Activated CD4-positive, CD25-positive, alpha-beta regulatory T cell treated with anti-CD3 and anti-CD28 coated beads, Interleukin-2, amount 50 U/mL, for 72 hours (primary cell): ENCODE measurements around the gene PTCD1.
"Not testable (repeated sequence)": the region's sequence is repeated elsewhere in the genome, so short reads cannot be mapped to it uniquely, and the experiment has no call there.

Experiments
- DNase-seq: peaks from one replicate; pipeline ENCODE4 v3.0.0; 2021

Gene PTCD1

DNA sequence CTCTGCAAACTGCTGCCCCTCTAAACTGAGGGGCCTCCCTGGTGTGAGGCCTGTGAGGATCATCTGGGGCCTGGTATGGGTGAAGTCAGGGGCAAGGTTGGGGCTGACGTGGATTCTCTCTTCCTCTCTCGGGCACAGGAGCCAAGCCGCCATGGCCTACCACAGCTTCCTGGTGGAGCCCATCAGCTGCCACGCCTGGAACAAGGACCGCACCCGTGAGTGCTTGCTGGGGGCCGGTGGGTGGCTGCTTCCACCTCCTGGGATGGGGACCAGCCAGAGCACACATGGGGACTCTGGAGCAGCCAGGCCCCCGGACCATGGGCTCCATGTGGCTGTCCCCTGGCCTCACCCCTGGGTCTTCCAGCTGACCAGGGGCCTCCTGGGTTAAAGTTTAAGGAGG is 53.0 kb downstream of the PTCD1 start:
- no peak for DNase-seq

DNA sequence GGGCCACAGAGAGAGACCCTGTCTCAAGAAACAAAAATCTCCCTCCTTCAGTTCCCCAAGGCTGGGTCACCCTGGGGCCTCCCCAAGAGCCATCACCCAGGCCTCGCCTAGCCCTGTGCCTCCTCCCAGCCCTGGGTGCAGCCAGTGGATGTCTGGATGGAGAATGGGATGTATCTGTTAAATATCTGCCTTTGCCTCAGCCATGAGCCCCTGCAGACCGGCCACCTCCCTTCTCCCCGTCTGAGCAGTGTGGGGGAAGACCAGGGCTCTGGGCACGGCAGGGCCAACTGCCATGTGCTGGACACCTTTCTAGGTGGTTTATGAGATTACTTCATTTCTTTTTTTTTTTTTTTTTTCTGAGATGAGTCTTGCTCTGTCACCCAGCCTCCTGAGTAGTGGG is 54.1 kb downstream of the PTCD1 start:
- DNase-seq = no peak

DNA sequence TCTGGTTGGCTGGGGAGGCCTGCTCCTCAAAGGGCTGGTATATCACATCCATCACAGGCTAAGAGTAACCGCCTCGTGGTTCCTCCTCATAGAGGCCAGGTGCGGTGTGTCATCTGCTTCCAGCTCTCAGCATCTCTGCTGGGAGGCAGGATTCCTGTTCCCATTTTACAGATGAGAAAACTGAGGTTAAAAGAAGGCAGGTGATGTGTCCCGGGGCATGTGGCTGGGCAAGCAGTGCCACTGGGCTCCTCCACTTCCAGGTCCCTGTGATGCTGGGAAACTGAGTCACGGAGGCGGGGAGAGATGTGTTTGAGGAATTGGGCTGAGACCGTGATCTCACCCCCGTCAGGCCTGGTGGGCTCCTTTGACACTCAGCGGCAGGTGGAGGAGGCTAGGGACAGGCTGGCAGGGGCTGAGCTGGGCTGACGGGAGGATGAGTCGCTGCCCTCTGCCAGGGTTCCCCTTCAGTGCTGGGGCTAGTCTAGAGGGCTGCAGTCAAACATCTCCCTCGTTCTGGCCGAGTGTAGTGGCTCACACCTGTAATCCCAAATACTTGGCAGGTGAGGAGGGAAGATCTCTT is 54.7 kb downstream of the PTCD1 start:
- no peak for DNase-seq

DNA sequence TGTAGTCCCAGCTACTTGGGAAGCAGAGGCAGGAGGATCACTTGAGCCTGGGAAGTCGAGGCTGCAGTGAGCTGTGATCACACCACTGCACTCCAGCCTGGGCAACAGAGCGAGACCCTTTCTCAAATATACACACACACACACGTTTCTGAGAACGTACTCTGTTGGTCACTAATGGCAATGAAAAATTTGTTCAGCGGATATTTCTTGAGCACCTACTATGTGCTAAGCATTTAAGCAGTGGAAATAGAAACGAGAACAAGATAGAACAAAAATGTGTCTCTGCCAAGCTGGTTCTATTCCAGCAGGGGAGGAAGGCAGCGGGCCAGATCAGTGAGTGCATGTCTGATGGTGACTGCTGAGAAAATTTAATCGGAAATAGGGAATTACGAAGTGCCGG is 55.4 kb downstream of the PTCD1 start:
- no peak for DNase-seq

DNA sequence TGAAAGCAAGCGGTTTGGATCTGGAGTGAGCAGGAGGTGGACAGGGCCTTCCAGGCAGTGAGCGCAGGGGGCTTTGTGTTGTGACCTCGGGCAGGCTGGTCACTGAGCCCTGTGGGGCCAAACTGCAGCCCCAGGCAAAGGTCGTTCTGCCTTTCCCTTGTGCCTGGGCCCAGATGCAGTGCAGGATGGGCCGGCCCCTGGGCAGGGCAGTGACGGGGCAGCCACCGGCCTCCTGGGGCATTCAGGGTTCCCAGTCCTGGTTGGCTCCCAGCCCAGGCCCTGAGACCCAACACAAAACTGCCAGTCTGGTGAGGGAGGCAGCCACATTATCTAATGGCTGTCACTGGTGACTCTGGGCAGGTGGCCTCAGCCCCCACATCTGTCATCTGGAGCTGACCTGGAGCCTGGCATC is 56.9 kb downstream of the PTCD1 start:
- no peak for DNase-seq

DNA sequence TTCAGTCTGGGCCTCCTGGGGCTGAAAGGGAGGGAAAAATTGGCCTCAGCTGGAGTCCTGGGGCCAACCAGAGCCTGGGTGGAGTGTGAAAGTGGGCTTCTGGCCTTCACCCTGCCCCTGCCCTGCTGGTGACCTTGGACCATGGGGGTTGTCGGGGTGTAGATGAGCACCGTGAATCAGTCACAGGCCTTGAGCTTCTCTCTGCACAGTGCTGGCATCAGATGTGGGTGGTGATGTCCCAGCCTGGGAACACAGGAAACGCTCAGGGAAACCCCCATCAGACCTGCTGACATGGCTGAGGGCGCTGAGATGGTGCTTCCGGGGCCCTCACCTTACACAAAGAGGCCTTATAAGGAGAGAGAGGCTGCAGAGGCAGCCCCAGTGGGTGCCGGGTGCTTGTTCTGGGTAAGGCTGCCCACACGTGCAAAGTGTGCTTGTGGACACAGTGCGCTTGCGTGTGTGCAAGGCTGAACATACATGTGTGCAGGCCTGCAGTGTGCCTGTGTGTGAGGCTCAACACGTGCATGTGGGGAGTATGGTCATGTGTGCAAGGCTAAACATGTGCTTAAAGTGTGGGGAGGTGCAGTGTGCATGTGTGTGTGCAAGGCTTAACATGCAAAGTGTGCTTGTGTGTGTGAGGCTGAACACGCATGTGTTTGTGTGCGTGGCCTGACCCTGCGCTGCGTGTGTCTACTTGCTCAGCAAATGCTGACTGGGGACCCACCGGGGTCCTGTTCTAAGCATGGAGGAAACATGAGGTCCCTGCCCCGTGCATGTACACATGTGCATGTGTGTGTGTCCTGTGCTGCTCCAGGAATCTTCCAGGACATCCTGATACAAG is 57.6 kb downstream of the PTCD1 start:
- DNase-seq = peak; percentile 81

DNA sequence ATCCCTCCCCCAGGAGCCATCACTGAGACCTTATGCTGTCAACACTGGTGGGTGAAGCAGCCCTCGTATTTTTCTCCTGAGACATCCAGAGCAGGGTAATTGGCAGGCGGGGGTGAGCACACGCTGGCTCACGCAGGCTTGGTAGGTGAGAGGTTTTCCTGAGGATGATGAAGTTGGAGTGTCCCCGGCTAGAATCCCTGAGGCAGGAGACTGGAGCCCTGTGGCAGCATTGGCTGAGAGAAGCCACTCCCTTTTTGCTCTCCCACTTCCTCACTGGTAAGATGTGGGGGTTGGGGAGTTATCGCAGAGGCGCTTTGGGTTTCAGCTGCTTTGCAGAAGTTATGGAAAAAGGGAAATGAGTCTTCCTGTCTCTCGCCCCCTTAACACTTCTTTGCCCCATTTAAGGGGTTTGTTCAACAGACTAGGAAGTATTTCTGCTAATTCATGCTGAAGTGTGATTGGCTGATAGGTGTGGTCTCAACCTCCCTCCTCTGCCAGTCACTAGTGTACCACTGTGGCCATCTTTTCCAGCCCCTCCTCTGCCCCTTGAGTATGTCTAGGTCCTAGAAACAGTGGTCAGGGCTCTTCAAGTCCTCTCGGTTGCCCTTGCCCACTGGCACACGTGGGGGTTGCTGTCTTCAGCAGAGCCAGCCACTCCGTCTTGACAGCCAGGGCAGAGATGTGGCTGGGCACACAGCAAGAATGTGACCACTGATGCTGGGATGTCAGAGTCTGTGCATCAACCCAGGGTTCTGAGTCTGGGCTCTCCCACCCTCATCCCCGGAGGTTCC is 58.4 kb downstream of the PTCD1 start:
- DNase-seq = peak; percentile 43

DNA sequence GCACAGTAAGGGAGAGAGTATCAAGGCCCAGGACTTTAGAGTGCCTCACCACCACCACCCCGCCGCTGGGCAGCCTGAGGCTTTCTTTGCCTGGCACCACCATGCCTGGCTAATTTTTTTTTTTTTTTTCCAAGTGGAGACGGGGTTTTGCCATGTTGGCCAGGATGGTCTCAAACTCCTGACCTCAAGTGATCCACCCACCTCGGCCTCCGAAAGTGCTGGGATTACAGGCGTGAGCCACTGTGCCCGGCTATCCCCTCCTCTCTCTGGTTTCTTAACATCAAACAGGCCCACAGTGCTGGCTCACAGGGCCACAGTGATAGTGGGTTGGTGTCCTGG is 58.9 kb downstream of the PTCD1 start:
- DNase-seq = not testable (repeated sequence)

DNA sequence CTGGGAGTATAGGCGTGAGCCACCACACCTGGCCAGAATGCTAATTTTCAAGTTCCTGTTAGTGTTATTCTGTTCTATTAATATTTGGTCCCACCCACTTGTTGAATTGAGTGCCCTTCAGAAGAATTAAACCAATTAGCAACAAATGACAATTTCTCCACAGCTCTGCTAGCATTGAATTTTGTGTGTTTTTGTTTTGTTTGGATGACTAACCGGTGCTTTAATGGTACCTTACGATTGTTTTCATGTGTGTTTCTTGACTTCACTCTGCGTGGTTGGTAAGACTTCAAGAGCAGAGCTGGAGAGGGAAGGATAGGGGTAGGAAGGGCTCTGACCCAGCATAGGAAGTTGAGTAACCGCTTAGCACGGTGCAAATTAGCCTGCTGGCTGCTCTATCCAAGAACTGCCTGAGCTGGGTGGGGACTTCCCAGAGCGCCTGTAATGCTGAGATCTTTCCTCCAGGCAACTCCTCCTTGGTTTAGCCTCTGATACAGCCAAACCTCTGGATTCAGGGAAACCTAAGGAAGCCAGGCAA is 59.5 kb downstream of the PTCD1 start:
- DNase-seq = peak; percentile 44

DNA sequence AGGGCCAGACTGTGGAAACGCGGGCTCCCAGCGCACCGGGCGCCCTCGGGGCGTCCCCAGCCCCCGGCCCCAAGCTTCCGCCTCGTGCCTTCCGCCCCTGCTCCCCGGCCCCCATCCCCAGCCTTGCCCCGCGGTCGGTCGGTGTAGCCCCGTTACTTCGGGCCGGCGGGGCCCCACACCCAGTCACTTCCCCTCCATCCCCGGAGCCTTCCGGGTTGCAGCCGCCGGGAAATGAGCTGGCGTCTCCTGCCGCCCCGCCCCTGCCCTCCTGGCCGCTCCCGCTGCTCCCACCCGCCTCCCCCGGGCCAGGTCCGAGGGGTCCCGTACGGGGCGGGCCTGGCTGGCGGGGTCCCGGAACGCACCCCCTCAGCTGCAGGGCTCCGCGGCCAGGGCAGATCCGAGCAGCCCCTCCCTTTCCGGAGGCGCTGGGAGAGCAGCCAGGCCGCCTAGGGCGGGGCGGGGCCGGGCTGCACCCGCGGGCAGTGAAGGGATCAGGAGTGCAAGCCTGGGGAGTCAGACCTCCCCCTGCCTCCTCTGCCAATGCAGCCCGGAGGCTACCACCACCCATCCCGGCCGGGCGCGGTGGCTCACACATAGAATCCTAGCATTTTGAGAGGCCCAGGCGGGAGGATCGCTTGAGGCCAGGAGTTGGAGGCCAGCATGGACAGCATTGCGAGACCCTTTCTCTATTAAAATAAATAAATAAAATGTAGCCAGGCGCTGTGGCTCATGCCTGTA is 63.4 kb downstream of the PTCD1 start:
- DNase-seq = peak; percentile 73

DNA sequence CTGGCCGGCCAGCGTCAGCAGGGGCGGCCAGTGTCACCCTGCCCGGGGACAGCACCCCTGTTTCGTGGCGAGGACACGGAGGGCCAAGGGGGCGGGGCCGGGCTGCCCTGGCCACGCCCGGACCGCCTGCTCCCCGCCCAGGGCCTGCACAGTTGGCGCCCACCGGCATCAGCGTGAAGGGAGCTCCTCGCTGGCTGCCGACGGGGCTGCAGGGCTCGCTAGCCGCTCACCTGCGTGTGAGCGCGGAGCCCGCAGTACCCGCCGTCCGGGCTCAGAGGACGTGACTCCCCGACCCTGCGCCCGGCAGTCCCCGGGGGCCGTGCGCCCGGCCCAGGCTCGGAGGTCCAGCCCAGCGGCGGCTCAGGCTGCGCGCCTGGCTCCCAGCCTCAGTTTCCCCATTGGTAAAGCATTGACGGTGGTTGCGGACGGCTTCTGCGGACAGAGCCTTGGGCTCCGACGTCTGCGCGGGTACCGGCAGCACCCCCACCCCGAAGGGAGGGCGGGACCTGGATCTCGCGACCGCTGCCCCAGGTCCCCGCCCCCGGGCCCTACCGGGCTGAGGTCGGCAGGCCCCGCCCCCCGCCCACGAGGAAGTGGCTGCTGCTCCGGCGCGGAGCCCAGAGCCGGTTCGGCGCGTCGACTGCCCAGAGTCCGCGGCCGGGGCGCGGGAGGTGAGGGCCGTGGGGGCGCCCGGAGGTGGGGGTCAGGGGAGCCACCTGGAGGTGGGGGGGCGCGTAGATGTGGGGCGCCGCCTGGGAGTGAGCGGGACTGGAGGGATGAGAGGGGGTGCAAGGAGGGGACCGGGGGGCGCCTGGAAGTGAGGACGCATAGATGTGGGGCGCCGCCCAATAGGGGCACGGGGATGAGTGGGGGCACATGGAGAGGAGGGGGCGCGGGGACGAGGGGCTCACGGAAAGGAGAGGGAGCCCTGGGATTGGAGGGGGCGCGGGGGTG is 64.2 kb downstream of the PTCD1 start, which contains the start of gene ARPC1B:
Gene ARPC1B, plus strand, starts transcription at position 620 of the 954 bp plus-strand sequence. CDS start 10,985 bp downstream, outside the sequence.
- DNase-seq = peak; percentile 81

DNA sequence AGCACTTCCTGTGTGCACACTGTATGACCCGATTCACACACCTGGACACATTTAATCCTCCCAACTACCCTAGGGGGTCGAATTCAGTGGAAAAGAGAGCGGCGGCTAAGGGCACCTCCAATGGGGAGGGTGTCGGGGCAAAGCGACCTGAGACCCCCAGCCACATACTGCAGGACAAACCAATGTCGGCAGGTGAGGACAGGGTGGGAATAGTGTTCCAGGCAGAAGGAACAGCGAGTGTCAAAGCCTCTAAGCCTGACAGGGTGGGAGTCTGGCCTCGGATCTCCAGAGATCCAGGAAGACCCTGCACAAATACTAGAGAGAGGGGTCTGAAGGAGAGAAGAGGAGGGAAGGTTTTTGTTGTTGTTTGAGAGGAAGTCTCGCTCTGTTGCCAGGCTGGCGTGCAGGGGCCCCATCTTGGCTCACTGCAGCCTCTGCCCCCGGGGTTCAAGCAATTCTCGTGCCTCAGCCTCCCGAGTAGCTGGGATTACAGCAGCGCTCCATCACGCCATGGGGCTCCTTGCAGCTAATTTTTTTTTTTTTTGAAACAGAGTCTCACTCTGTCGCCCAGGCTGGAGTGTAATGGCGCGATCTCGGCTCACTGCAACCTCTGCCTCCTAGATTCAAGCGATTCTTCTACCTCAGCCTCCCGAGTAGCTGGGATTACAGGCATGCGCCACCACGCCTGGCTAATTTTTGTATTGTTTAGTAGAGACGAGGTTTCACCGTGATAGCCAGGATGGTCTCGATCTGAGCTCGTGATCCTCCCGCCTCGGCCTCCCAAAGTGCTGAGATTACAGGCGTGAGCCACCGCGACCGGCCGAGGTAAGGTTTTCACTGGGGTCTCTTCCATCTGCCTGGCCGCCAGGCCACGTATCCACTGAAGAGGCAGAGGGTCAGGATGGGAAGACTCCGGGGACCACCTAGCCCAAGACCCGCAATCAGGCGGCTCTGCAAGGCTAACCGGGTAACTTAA is 65.2 kb downstream of the PTCD1 start:
- DNase-seq = no peak

DNA sequence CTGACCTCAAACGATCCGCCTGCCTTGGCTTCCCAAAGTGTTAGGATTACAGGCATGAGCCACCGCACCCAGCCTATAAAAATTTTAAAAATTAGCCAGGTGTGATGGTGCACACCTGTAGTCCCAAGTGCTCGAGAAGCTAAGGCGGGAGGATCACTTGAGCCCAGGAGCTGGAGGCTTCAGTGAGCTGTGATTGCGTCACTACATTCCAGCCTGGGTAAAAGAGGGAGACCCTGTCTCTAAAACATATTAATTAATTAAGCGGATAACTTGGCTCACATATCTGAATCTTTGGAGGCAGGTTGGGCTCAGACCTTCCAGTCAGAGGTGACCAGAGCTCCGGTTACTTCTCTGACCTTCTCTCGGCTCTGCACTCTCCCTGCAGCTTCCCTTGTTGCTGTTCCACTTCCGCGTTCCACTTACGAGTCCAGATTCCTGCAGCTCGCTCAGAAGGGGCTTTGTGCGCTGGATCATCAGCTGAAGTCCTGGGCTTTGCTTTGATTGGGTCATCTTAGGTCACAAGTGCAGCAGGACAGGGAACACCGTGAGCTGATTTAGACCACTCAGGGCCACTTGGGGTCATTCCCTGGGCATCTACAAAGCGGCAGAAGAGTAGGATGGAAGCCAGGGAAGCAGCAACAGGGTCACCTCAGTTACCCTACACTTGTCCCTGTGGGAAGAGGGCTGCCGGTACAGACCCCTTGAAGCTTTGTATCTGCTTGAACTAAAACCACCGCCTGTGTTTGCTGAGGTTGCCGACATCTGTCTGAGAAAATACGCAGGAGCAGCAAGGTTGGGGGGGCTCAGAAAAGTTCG is 66.1 kb downstream of the PTCD1 start:
- no peak for DNase-seq

DNA sequence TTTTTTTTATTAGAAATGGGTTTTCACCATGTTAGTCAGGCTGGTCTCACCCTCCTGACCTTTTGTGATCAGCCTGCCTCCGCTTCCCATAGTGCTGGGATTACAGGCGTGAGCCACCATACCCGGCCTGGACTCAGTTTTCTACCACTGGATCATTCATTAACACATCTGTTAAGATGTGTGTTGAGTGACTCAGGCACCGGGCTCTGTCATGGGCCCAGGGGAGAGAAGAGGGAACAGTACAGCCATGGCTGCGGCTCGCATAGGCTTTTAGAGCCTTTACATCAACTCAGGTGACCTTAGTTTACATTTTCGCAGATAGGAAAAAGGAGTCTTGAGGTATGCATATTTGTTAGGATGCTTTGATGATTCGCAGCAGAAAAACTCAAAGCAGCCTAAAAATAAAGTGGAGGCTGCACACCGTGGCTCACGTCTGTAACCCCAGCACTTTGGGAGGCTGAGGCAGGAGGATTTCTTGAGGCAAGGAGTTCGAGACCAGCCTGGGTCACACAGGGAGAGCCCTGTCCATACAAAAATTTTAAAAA is 67.2 kb downstream of the PTCD1 start:
- DNase-seq = no peak

DNA sequence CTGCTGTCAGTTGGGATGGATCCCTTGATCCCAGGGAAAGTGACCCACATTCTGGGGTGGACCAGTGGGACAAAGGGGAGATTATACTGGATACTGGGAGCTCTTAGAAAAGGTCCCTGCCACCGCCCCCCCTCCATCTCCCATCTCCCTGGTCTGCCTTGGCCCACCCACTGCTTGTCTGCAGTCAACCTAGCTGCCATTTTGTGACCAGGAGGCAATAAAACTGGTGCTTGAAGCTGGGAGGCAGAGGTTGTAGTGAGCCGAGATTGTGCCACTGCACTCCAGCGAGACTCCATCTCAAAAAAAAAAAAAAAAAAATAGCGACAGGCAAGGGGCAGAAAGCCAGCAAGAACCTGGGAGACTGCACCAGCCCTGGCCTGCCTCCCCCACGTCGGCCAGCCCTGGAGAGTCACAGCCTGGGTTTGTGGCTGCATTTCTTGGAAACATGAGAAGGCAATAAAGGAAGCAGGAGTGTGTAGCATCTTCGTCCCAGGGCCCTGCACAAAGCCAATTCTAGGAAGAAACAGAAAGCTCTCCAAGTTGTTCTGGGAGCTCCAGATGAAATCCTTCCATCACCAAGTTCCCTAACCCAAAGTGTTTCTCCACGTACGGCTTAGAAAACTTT is 68.7 kb downstream of the PTCD1 start:
- DNase-seq = no peak

DNA sequence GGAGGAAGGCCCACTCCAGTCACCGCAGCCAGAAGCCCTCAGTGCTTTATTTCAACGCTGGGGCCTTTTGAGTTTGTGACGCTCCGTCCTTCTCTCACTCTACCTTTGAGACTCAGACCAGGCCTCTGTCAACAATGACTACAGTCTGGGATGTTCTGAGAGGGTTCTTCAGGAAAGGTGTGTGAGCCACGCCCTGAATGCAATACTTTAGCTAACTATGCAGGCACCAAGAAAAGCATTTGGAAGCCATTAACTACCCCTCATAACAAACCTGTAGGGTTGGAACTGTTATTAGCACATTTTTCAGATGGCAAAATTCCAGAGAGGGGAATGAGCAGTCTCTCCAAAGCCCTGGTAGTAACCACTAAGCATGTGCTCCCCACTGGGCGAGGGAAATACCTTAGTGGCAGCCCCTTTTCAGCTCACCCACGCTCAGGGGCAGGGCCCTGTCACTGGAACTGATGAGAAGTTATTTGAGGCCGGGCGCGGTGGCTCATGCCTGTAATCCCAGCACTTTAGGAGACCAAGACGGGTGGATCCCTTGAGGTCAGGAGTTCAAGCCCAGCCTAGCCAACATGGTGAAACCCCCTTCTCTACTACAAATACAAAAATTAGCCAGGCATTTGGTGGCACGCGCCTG is 69.7 kb downstream of the PTCD1 start:
- no peak for DNase-seq
